Measurements from ENCODE around the gene C2orf72. TPM values are rescaled to one million over a fixed set of nuclear protein-coding genes. Genes with fewer than 3 reads are reported as not detected.

Gene C2orf72
- total and polyA plus RNA-seq, 4 donors, result 33.2 to 141 (median 84.9) TPM

- H3K9me3 ChIP-seq (ENCODE audit: control insufficient read depth in 4 of 4, low read length in 3 of 4), result no peaks in the 10 kb centered on the region
- WGBS, result 77% methylated on average over 10 of the region's 10 CpGs
- no peaks in the 10 kb centered on the region for H3K36me3 ChIP-seq (ENCODE audit: control insufficient read depth in 4 of 4, insufficient read depth in 3 of 4, low read depth in 1 of 4, low read length in 3 of 4)
- H3K27me3 ChIP-seq (ENCODE audit: control insufficient read depth in 4 of 4, insufficient read depth in 4 of 4, low read length in 3 of 4), result no peaks in the 10 kb centered on the region
- DNase-seq (ENCODE audit: low spot score), result no peak
- H3K27ac ChIP-seq (ENCODE audit: low read depth in 1 of 2, low read length in 2 of 2), result no peak overlapping the region
- no peak overlapping the region for H3K9ac ChIP-seq (ENCODE audit: low read depth in 1 of 2, low read length in 2 of 2)
- TF ChIP-seq RAD21 (IDR thresholded peaks at IDR 0.05), result no peak
- TF ChIP-seq YY1 (IDR thresholded peaks at IDR 0.05), result no peak
- no peak for TF ChIP-seq MAX (IDR thresholded peaks at IDR 0.05)
- no peak for TF ChIP-seq FOXA1 (IDR thresholded peaks at IDR 0.05)
- TF ChIP-seq, protein P1, sequence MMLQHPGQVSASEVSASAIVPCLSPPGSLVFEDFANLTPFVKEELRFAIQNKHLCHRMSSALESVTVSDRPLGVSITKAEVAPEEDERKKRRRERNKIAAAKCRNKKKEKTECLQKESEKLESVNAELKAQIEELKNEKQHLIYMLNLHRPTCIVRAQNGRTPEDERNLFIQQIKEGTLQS (IDR thresholded peaks at IDR 0.05), result no peak
- no peak for TF ChIP-seq GABPA (IDR thresholded peaks at IDR 0.05 in 1 of 2, conservative IDR thresholded peaks at IDR 0.05 in 1 of 2)
- TF ChIP-seq HNF4A (conservative IDR thresholded peaks at IDR 0.05), result no peak
- no peak for TF ChIP-seq RXRA (IDR thresholded peaks at IDR 0.05)
- TF ChIP-seq JUND (IDR thresholded peaks at IDR 0.05), result no peak
- TF ChIP-seq REST (IDR thresholded peaks at IDR 0.05), result no peak
- no peak for TF ChIP-seq TAF1 (conservative IDR thresholded peaks at IDR 0.05)
- TF ChIP-seq EGR1 (IDR thresholded peaks at IDR 0.05; ENCODE audit: low read depth in 2 of 2), result no peak
- no peak for TF ChIP-seq SP1 (IDR thresholded peaks at IDR 0.05)
- TF ChIP-seq, protein P2, sequence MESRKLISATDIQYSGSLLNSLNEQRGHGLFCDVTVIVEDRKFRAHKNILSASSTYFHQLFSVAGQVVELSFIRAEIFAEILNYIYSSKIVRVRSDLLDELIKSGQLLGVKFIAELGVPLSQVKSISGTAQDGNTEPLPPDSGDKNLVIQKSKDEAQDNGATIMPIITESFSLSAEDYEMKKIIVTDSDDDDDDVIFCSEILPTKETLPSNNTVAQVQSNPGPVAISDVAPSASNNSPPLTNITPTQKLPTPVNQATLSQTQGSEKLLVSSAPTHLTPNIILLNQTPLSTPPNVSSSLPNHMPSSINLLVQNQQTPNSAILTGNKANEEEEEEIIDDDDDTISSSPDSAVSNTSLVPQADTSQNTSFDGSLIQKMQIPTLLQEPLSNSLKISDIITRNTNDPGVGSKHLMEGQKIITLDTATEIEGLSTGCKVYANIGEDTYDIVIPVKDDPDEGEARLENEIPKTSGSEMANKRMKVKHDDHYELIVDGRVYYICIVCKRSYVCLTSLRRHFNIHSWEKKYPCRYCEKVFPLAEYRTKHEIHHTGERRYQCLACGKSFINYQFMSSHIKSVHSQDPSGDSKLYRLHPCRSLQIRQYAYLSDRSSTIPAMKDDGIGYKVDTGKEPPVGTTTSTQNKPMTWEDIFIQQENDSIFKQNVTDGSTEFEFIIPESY (IDR thresholded peaks at IDR 0.05), result no peak
- TF ChIP-seq FOXA2 (IDR thresholded peaks at IDR 0.05), result no peak
- TF ChIP-seq NR2F2 (IDR thresholded peaks at IDR 0.05), result no peak
- TF ChIP-seq, protein P3, sequence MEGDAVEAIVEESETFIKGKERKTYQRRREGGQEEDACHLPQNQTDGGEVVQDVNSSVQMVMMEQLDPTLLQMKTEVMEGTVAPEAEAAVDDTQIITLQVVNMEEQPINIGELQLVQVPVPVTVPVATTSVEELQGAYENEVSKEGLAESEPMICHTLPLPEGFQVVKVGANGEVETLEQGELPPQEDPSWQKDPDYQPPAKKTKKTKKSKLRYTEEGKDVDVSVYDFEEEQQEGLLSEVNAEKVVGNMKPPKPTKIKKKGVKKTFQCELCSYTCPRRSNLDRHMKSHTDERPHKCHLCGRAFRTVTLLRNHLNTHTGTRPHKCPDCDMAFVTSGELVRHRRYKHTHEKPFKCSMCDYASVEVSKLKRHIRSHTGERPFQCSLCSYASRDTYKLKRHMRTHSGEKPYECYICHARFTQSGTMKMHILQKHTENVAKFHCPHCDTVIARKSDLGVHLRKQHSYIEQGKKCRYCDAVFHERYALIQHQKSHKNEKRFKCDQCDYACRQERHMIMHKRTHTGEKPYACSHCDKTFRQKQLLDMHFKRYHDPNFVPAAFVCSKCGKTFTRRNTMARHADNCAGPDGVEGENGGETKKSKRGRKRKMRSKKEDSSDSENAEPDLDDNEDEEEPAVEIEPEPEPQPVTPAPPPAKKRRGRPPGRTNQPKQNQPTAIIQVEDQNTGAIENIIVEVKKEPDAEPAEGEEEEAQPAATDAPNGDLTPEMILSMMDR (IDR thresholded peaks at IDR 0.05; ENCODE audit: low read depth, low read length, missing input control), result no peak
- no peak for TF ChIP-seq HNF4G (IDR thresholded peaks at IDR 0.05)
- H3K4me3 ChIP-seq (ENCODE audit: low read depth in 1 of 3, low read length in 3 of 3), result no peak overlapping the region
- H3K4me1 ChIP-seq (ENCODE audit: control insufficient read depth in 4 of 4, insufficient read depth in 4 of 4, low read length in 3 of 4), result no peaks in the 10 kb centered on the region
Measured at GRCh38 chr2:231007286-231008098, 29.8 kb upstream of the C2orf72 start.
